GM18951 (cell line): ENCODE data around the gene PRRX2.

Experiments used
- POLR2A ChIP-seq: IDR thresholded peaks from 4 replicates; pipeline ENCODE4 v1.6.1; 2011; ENCODE audit warnings: mild to moderate bottlenecking; ENCODE audit not compliant: insufficient read length, insufficient read depth; ENCODE audit errors: extremely low read depth
- in situ Hi-C: fragments of 300-500 bp; cut with MboI; formaldehyde crosslinking; loops from one replicate; pipeline ENCODE4 v1.12.0; 2022; ENCODE audit warnings: low sequenced_read_pairs, mixed read lengths, inconsistent platforms; ENCODE audit not compliant: unreplicated experiment

Gene PRRX2

GRCh38 chr9:129640086-129640870 is 25.2 kb upstream of the PRRX2 start:
- in situ Hi-C loops = no loop called here
- no peak for TF ChIP-seq POLR2A

- TF ChIP-seq POLR2A = no peak
- in situ Hi-C loops = no loop called here
Measured at GRCh38 chr9:129640871-129641749, 24.3 kb upstream of the PRRX2 start.

GRCh38 chr9:129641750-129642585 is 23.5 kb upstream of the PRRX2 start, which contains the start of gene ASB6:
ASB6 (minus strand) TSS chr9:129642151; CDS start chr9:129641999, 152 bp downstream.
- peak; percentile 79 for TF ChIP-seq POLR2A
- in situ Hi-C loops = no loop called here

- in situ Hi-C loops = no loop called here
Measured at GRCh38 chr9:129643706-129644105, 21.7 kb upstream of the PRRX2 start.

GRCh38 chr9:129644365-129644764 is 21.1 kb upstream of the PRRX2 start:
- in situ Hi-C loops = no loop called here
- no peak for TF ChIP-seq POLR2A

More at GRCh38 chr9:129643706-129644105, 21.7 kb upstream of the PRRX2 start:
- no peak for TF ChIP-seq POLR2A

GRCh38 chr9:129644902-129645301 is 20.5 kb upstream of the PRRX2 start:
- in situ Hi-C loops = no loop called here
- no peak for TF ChIP-seq POLR2A

GRCh38 chr9:129646252-129646651 is 19.2 kb upstream of the PRRX2 start:
- no peak for TF ChIP-seq POLR2A
- in situ Hi-C loops = no loop called here

- TF ChIP-seq POLR2A = no peak
- in situ Hi-C loops = no loop called here
Measured at GRCh38 chr9:129646654-129647053, 18.8 kb upstream of the PRRX2 start.

GRCh38 chr9:129647635-129648034 is 17.8 kb upstream of the PRRX2 start:
- TF ChIP-seq POLR2A = no peak
- in situ Hi-C loops = no loop called here

GRCh38 chr9:129648092-129648763 is 17.2 kb upstream of the PRRX2 start:
- in situ Hi-C loops = no loop called here

GRCh38 chr9:129648764-129649115 is 16.7 kb upstream of the PRRX2 start:
- TF ChIP-seq POLR2A = no peak

More at GRCh38 chr9:129648092-129648763, 17.2 kb upstream of the PRRX2 start:
- no peak for TF ChIP-seq POLR2A

GRCh38 chr9:129649726-129650679 is 15.4 kb upstream of the PRRX2 start:
- TF ChIP-seq POLR2A = no peak
- in situ Hi-C loops = no loop called here

More at GRCh38 chr9:129648764-129649115, 16.7 kb upstream of the PRRX2 start:
- in situ Hi-C loops = no loop called here
